Stimulated activated CD8-positive, alpha-beta memory T cell treated with anti-CD3 and anti-CD28 coated beads, Interleukin-15, amount 100 ng/mL, for 24 hours (primary cell): Measurements from ENCODE around the gene TMEM62.

Source experiments
- DNase-seq: peaks from one replicate; pipeline ENCODE4 v3.0.0-alpha.2; 2020; ENCODE audit warnings: low read depth

TMEM62 gene

GRCh38 chr15:43133430-43134156 is at the start of gene TMEM62:
TSS of gene TMEM62 (plus strand) at chr15:43133586. CDS start at chr15:43133803, 217 bp downstream.
- DNase-seq, result peak; percentile 19

GRCh38 chr15:43085921-43086320 is 47.5 kb upstream of the TMEM62 start:
- no peak for DNase-seq

DNA sequence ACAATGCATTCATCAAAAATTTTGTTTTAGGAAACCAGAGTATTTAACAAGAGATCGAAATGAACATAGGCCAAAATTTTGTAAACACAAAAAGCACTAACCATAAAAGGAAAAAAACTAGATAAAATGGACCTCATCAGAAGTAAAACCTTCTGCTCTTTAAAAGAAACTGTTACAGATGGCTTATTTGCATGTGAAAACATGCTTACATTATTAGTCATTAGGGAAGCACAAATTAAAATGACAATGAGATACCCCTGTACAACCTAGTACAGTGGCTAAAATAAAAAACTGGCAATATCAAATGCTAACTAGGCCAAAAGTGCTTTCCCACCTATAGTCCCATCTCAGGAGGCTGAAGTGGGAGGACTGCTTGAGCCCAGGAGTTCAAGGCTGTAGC is 46.8 kb upstream of the TMEM62 start:
- no peak for DNase-seq

DNA sequence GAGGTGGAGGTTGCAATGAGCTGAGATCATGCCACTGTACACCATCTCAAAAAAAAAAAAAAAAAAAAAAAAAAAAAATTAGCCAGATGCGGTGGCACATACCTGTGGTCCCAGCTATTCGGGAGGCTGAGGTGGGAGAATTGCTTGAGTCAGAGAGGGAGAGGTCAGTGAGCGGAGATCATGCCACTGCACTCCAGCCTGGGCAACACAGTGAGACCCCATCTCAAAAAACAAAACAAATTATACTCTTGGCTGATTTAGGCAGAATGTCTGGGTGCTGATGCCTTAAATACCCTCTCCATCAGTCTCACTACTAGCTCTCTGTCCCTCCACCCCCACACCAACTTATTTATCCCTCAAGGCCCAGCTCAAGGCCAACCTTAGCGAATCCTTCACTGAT is 41.5 kb upstream of the TMEM62 start:
- no peak for DNase-seq

DNA sequence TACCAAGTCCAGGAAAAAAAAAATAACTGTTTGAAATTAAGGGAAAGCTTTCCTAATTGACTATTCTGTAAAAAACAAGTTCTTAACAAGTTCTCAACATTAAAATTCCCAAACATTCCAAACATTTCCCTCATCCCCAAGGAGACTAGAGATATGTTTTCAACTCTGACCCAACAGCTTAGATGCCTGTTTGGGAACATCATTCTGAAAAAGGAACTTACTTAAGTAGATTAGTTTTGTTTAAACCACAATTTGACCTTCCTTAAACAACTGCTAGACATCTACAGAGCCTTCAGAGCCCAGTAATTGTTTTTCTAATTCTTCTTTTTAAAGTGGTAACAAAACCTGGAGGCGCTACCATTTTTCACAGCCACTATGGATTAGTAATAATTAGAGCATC is 40.4 kb upstream of the TMEM62 start:
- DNase-seq, result no peak

- no peak for DNase-seq
Measured at GRCh38 chr15:43094416-43095030, 38.9 kb upstream of the TMEM62 start.

DNA sequence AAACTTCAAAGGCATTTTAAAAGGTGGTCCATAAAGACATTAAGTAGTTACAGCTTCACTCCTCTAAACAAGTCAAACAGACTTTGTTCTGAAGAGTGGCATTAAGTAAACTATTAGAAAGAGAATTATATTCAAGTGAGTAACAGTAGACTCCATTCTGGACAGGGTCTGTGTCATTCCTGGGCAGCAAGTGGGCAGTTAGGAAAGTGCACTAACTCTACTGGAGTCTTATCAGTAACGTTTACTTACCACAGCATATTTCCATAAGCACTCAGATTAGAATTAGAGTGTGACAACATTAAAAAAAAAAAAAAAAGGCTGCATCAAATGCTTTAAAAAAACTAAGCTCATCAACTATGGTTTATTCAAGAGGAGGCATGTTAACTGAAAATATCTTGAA is 38.1 kb upstream of the TMEM62 start:
- no peak for DNase-seq

DNA sequence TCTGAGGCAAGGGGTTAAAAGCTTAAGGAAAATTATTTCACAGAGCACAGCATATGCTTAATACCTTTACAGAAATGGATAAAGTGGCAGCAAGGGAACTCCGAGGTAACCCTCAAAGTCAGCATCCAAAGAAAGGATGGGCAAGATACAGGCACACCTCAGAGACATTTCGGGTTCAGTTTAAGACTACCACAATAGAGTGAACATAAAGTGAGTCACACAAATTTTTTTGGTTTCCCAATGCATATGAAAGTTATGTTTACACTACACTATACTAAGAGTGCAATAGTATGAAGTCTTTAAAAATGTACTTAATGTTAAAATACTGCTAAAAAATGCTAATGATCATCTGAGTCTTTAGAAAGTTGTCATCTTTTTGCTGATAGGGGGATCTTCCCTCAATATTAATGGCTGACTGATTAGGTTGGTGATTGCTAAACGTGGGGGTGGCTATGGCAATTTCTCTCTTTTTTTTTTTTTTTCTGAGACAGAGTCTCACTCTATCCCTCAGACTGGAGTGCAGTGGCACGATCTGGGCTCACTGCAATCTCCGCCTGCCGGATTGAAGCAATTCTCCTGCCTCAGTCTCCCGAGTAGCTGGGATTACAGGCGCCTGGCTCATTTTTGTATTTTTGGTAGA is 37.6 kb upstream of the TMEM62 start:
- DNase-seq, result no peak

- DNase-seq, result no peak
Measured at GRCh38 chr15:43096411-43096810, 37.0 kb upstream of the TMEM62 start.

DNA sequence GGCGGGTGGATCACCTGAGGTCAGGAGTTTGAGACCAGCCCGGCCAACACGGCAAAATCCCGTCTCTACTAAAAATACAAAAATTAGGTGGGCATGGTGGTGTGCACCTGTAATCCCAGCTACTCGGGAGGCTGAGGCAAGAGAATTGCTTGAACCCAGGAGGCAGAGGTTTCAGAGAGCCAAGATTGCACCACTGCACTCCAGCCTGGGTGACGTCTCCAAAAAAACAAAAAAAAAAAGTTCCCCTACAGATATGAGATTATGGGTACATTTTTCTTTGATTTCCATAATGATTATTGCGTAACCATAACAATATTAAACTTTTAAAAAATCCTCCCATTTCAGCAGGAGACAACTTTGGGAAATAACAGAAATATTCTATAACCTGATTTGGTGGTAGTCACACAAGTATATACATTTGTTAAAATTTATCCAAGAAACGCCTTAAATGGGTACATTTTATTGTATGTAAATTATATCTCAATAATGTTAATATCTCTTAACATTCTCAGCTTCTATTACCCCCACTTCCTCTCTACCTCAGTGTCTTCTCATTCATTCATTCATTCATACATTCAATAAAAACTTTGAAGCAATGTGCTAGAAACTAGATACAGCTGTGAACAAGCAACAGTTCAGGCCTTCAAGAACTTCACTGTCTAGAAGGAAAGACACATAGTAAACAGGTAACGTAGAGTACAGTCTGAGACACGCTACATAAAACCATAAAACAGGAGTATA is 34.1 kb upstream of the TMEM62 start:
- no peak for DNase-seq

GRCh38 chr15:43100971-43101370 is 32.4 kb upstream of the TMEM62 start:
- DNase-seq, result no peak

DNA sequence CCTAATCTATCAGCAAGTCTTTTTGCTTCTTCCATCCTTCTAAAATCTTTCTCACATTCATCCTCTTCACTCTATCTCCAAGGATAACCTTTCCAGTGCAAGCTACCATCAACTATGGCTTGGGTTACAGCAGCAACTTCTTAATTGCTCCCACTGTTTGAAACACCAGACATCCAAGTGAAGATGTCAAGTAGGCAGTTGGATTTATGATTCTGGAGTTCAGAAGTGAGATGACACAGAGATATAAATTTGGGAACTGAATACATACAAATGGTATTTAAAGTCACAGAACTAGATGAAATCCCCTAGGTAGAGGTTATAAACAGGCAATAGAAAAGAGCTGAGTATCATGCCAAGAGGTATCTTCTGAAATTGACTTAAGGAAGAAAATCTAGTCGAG is 31.2 kb upstream of the TMEM62 start:
- no peak for DNase-seq

GRCh38 chr15:43103907-43104306 is 29.5 kb upstream of the TMEM62 start:
- DNase-seq, result no peak

- no peak for DNase-seq
Measured at GRCh38 chr15:43104426-43104825, 29.0 kb upstream of the TMEM62 start.

- no peak for DNase-seq
Measured at GRCh38 chr15:43105077-43105736, 28.2 kb upstream of the TMEM62 start.

GRCh38 chr15:43105778-43106485 is 27.5 kb upstream of the TMEM62 start, which contains the start of gene UBR1:
TSS of gene UBR1 (minus strand) at chr15:43106038. CDS start at chr15:43106022, 16 bp downstream.
- DNase-seq, result peak; percentile 69

DNA sequence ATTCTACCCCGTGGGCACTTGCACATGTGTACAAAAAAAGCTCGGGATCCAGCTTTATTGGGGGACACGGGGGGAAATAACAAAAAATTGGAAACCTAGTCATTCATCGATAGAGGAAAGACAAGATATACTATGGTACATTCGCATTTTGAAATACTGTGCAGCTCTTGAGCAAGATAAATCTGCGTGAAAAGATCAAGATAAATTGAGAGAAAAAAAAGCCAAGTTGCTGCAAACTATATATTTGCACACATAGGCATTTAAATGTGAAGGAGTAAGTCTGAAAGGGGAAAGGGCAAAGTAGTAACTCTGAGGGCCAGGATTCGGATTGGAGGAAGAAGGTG is 26.9 kb upstream of the TMEM62 start:
- DNase-seq, result no peak

DNA sequence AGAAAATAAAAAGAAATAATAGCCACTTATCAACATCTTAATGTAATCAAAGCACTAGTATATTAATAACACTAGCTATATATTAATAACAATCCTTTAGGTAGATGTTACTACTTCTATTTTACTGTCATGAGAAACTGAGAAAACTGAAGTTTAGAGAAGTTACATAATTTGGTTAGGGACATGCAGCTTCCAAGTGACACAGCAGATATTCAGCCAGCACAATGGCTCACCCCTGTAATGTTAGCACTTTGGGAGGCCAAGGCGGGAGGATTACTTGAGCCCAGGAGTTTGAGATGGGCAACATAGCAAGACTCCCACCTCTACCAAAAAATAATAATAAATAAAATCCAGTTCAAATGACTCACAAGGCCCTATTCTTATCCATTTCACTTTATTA is 25.6 kb upstream of the TMEM62 start:
- no peak for DNase-seq

DNA sequence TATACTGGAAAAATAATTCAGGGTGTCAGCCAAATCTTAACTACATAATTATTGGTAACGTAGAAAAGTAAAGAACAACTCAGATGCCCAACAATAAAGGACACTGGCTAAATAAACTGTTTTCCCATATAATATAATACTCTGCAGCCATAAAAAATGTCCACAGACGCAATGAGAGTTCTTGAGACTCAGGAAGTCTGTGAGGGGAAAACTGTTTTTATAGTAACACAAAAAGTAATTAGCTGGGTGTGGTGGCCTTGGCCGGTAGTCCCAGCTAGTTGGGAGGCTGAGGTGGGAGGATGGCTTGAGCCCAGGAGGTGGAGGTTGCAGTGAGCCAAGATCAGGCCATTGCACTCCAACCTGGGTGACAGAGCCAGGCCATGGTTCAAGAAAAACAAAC is 22.0 kb upstream of the TMEM62 start:
- DNase-seq, result no peak

DNA sequence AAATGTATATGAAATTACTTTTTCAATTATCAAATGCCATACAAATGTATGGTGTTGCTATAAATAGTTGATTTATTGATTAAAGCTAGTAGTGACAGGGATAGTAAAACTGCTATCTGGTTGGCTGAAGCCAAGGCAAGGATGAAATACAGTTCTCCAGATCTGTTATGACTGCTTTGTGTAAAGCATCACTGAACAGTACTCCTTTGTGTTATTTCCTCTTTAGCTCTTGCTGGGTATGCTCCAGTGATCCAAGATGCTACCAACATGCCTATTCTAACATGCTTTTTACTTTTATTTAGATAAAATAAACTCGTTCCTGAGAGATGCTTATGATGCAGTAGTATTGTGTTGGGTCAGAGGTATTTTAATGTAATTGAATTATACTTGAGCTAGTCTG is 15.1 kb upstream of the TMEM62 start:
- DNase-seq, result no peak

DNA sequence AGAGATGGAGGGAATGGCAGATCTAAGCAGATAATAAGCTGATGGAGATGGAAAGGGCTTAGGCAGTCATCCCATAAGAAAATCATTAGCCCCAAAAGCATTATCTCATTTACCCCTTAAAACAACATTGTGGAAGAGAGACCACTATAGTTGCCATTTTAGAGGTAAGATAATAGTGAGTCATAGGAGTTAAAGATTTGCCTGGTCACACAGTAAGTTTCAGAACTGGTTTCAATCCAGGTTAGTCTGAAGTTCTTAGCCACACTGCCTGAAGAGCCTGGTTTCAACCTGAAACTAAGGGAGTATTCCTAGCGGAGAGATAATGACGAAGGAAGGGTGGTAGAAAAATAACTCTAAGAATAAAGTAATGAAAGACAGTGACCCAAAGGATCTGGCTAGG is 14.6 kb upstream of the TMEM62 start:
- no peak for DNase-seq

GRCh38 chr15:43121863-43122262 is 11.5 kb upstream of the TMEM62 start:
- DNase-seq, result no peak
